Loucy (cell line): ENCODE data around the gene NBEA.

ENCODE experiments used
- H2AFZ ChIP-seq: fragments of 200-600 bp; sonication (generic); 2 replicates; pipeline ENCODE4 v1.6.0; 2016; ENCODE audit warnings: antibody characterized with exemption, mild to moderate bottlenecking, low read length, moderate library complexity
- H3F3A ChIP-seq: fragments of 200-600 bp; 2 replicates; pipeline ENCODE4 v1.6.0; 2016; ENCODE audit warnings: antibody characterized with exemption, low read depth, mild to moderate bottlenecking
- H3K27me3 ChIP-seq: fragments of 200-600 bp; sonication (generic); 2 replicates; pipeline ENCODE4 v1.6.1; 2014; ENCODE audit warnings: low read length, mild to moderate bottlenecking; ENCODE audit not compliant: insufficient read depth, poor library complexity, severe bottlenecking
- H3K36me3 ChIP-seq: fragments of 200-600 bp; sonication (generic); 2 replicates; pipeline ENCODE4 v1.6.1; 2016; ENCODE audit warnings: low read length; ENCODE audit not compliant: insufficient read depth
- H3K4me1 ChIP-seq: fragments of 200-600 bp; sonication (generic); 2 replicates; pipeline ENCODE4 v1.5.1; 2014; ENCODE audit warnings: low read length, mild to moderate bottlenecking; ENCODE audit not compliant: insufficient read depth, poor library complexity, severe bottlenecking
- H3K4me2 ChIP-seq: fragments of 200-600 bp; sonication (generic); 2 replicates; pipeline ENCODE4 v1.6.0; 2014; ENCODE audit warnings: antibody characterized with exemption, low read length, low read depth, mild to moderate bottlenecking; ENCODE audit not compliant: poor library complexity, severe bottlenecking
- H3K4me3 ChIP-seq: fragments of 200-600 bp; sonication (generic); 2 replicates; pipeline ENCODE4 v1.5.1; 2014; ENCODE audit warnings: low read length, mild to moderate bottlenecking, mixed read lengths; ENCODE audit not compliant: poor library complexity, severe bottlenecking
- H3K79me2 ChIP-seq: fragments of 200-600 bp; sonication (generic); 2 replicates; pipeline ENCODE4 v1.6.1; 2014; ENCODE audit warnings: low read length; ENCODE audit not compliant: insufficient read depth
- H3K9ac ChIP-seq: fragments of 200-600 bp; sonication (generic); 2 replicates; pipeline ENCODE4 v1.6.0; 2014; ENCODE audit warnings: mild to moderate bottlenecking, low read depth, low read length, moderate library complexity; ENCODE audit not compliant: poor library complexity, severe bottlenecking
- H3K9me2 ChIP-seq: fragments of 200-600 bp; sonication (generic); replicated peaks from 2 replicates; pipeline ENCODE4 v1.6.1; 2016; ENCODE audit warnings: low read depth, low read length, mixed read lengths
- H3K9me3 ChIP-seq: fragments of 200-600 bp; sonication (generic); 2 replicates; pipeline ENCODE4 v1.6.1; 2014; ENCODE audit warnings: mild to moderate bottlenecking, antibody characterized with exemption, low read length, low read depth; ENCODE audit not compliant: insufficient read depth
- H4K20me1 ChIP-seq: fragments of 200-600 bp; sonication (generic); 2 replicates; pipeline ENCODE4 v1.6.0; 2014; ENCODE audit warnings: antibody characterized with exemption, low read length, mild to moderate bottlenecking; ENCODE audit not compliant: insufficient read depth, poor library complexity, severe bottlenecking
- EZH2phosphoT487 ChIP-seq: fragments of 200-600 bp; IDR thresholded peaks from 2 replicates; pipeline ENCODE4 v1.6.1; 2018; ENCODE audit warnings: antibody characterized with exemption, mild to moderate bottlenecking, moderate library complexity, borderline replicate concordance
- TF ChIP-seq, protein P1 (sequence below): fragments of 200-600 bp; sonication (generic); conservative IDR thresholded peaks from 2 replicates; pipeline ENCODE4 v1.5.1; 2014; ENCODE audit warnings: mild to moderate bottlenecking, antibody characterized with exemption, low read length

The NBEA gene

DNA sequence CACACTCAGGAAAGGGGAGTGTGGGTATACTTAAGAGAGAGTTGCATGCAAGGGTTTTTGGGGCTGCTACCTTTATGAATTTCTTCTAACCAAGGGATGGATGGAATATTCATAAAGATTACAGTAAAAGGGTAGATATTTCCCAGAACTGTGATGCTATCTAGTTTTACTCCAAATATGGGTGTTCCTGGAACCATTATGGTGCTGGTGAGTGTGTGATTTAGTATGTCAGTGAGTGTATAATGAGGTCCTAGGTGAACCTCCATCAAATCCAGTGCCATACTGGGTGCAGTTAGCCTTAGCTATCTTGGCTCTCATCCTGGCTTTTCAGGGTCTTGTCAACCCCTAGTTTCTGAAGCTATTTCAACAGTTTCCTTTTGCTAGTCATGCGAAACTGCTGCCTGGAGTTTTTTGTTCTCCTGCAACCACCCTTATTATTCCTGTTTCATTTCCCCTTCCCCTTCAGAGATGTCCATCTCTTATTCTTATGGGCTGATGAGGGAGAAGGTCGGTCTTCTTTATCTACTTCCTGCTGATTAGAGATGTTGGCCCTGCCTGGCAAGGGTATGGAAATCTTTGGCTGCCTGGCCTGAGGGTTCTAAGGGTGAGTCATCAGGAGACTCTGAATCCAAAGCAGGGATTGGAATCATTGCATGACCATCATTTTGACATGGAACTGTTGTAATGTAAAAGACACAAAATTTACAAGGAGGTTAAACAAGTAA lies 202.3 kb downstream of the NBEA start:
- Histone ChIP-seq H3F3A (no peaks in the 10 kb centered on the region), H2AFZ (no peak overlapping the region), H3K27me3 (no peaks in the 10 kb centered on the region), H4K20me1 (no peaks in the 10 kb centered on the region), H3K79me2 (no peaks in the 10 kb centered on the region), H3K9me3 (no peaks in the 10 kb centered on the region), H3K4me1 (no peaks in the 10 kb centered on the region), H3K9ac (no peak overlapping the region), H3K4me3 (no peak overlapping the region), H3K36me3 (no peaks in the 10 kb centered on the region), H3K9me2 (no peaks in the 10 kb centered on the region), H3K4me2 (no peak overlapping the region)
- TF ChIP-seq, protein P1, sequence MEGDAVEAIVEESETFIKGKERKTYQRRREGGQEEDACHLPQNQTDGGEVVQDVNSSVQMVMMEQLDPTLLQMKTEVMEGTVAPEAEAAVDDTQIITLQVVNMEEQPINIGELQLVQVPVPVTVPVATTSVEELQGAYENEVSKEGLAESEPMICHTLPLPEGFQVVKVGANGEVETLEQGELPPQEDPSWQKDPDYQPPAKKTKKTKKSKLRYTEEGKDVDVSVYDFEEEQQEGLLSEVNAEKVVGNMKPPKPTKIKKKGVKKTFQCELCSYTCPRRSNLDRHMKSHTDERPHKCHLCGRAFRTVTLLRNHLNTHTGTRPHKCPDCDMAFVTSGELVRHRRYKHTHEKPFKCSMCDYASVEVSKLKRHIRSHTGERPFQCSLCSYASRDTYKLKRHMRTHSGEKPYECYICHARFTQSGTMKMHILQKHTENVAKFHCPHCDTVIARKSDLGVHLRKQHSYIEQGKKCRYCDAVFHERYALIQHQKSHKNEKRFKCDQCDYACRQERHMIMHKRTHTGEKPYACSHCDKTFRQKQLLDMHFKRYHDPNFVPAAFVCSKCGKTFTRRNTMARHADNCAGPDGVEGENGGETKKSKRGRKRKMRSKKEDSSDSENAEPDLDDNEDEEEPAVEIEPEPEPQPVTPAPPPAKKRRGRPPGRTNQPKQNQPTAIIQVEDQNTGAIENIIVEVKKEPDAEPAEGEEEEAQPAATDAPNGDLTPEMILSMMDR = no peak
- no peak for TF ChIP-seq EZH2phosphoT487

DNA sequence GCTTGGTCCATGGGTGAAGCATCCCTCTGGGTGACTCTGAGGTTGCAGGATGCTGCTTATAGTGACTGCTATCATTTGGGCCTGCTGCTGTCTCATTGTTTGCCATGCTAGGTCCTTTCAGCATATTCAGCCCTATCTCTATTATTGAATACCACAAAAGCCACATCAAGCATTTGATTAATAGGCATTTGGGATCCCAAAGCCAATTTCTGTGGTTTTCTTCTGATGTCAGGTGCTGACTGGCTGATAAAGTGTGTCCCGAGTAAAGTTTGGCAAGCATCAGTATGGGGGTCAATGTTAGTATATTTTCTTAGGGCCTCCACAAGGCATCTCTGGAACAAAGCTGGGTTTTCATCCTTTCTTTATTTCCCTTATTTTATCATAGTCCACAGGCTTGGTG lies 204.6 kb downstream of the NBEA start:
- no peaks in the 10 kb centered on the region for H3K9me3 ChIP-seq
- TF ChIP-seq EZH2phosphoT487 = no peak
- TF ChIP-seq, protein P1 = no peak
- H3K36me3 ChIP-seq = no peaks in the 10 kb centered on the region
- H3K4me2 ChIP-seq = no peak overlapping the region
- no peaks in the 10 kb centered on the region for H3F3A ChIP-seq
- no peaks in the 10 kb centered on the region for H4K20me1 ChIP-seq
- no peaks in the 10 kb centered on the region for H3K27me3 ChIP-seq
- H3K79me2 ChIP-seq = no peaks in the 10 kb centered on the region
- no peak overlapping the region for H2AFZ ChIP-seq
- no peaks in the 10 kb centered on the region for H3K9me2 ChIP-seq
- no peak overlapping the region for H3K4me3 ChIP-seq
- no peak overlapping the region for H3K9ac ChIP-seq
- no peaks in the 10 kb centered on the region for H3K4me1 ChIP-seq

DNA sequence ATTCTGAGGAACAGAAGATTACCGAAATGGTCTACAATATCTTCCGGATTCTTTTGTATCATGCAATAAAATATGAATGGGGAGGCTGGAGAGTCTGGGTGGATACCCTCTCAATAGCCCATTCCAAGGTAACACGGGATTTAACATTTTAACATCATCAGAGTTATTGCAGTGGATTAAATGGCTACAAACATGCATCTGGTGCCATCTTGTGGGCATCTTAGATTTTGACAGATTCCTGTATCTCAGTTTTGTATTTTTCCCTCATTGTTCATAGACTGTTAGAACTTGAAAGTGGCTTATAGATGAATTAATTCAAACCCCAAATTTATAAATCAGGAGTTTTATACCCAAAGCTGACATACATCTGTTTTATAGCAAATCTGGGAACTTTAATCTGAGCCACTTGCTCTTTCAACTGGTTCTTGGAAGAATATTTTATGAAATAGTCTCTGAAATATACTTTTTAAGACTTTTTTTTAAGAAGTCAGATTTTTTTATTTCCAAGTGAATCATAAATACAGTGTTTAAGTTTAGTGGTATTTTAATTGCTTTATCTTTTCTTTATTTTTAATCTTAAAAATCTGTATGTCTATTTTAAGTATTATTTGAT lies 215.2 kb downstream of the NBEA start:
- no peaks in the 10 kb centered on the region for H3F3A ChIP-seq
- no peaks in the 10 kb centered on the region for H3K9me3 ChIP-seq
- no peaks in the 10 kb centered on the region for H3K79me2 ChIP-seq
- H3K9me2 ChIP-seq = no peaks in the 10 kb centered on the region
- no peak overlapping the region for H3K4me2 ChIP-seq
- no peaks in the 10 kb centered on the region for H4K20me1 ChIP-seq
- no peaks in the 10 kb centered on the region for H3K36me3 ChIP-seq
- no peak overlapping the region for H2AFZ ChIP-seq
- H3K9ac ChIP-seq = no peak overlapping the region
- H3K4me1 ChIP-seq = peaks cover 3% of the 10 kb centered on the region
- TF ChIP-seq EZH2phosphoT487 = no peak
- TF ChIP-seq, protein P1 = peak; percentile 78
- H3K27me3 ChIP-seq = no peaks in the 10 kb centered on the region
- no peak overlapping the region for H3K4me3 ChIP-seq
